HepG2 (cell line): ENCODE measurements around the gene FBXO28. TPM values are rescaled to one million over a fixed set of nuclear protein-coding genes. Genes with fewer than 3 reads are reported as not detected.

Source experiments
- ATAC-seq: fragments of 200-7000 bp; cut with Tn5 transposase; 3 replicates; pipeline ENCODE4 v1.9.1; 2020; ENCODE audit warnings: mild to moderate bottlenecking, moderate library complexity
- BruUV-seq: library from RNA; stranded (reverse); fragments of 400-500 nt; replicated peaks from 2 replicates; lab custom pipeline; 2021; lab: Mats Ljungman, UMichigan
- CTCF ChIA-PET: fragments of 300-600 bp; formaldehyde crosslinking; extraction: SDS; loops from one replicate; lab custom pipeline; 2021; ENCODE audit warnings: low total read pairs, inconsistent platforms, low intra/inter-chr PET ratio; lab: Yijun Ruan, JAX
- POLR2A ChIA-PET: fragments of 350-600 bp; sonication (Branson Sonifier 250); formaldehyde crosslinking; loops from one replicate; lab custom pipeline; 2020; ENCODE audit warnings: antibody characterized with exemption, inconsistent platforms; lab: Yijun Ruan, JAX
- DNase-seq: peaks from one replicate; pipeline ENCODE4 v3.0.0-alpha.2; 2015; ENCODE audit warnings: low spot score
- FAIRE-seq: peaks from 3 replicates; lab custom pipeline; 2011; peaks lifted over from hg19 to GRCh38; lab: Jason Lieb, UNC
- H2AFZ ChIP-seq: one replicate; pipeline ENCODE4 v1.6.1; 2011; ENCODE audit warnings: low read length, inconsistent platforms
- H3K27ac ChIP-seq: fragments of 300-600 bp; 3 replicates; pipeline ENCODE4 v1.8.0; 2011; ENCODE audit warnings: mixed run types, mild to moderate bottlenecking, mixed read lengths, low read length, inconsistent platforms; ENCODE audit not compliant: insufficient read depth; ENCODE audit errors: extremely low read length
- H3K27me3 ChIP-seq, 2 experiments: fragments of 200-600 bp in 1 of 2; 2 replicates in 1 of 2; 3 replicates in 1 of 2; pipeline versions ENCODE4 v1.6.0 to v1.8.0; 2011; ENCODE audit warnings: low read length in 2 of 2, mild to moderate bottlenecking in 2 of 2, moderate library complexity in 2 of 2, inconsistent platforms in 1 of 2; ENCODE audit not compliant: insufficient read depth in 2 of 2, control insufficient read depth in 1 of 2
- H3K36me3 ChIP-seq, 2 experiments: fragments of 200-600 bp in 1 of 2; replicated peaks in 1 of 2; 2 replicates in 1 of 2; 3 replicates in 1 of 2; pipeline versions ENCODE4 v1.5.1 to v1.8.0; 2011; ENCODE audit warnings: low read length in 2 of 2, inconsistent platforms in 1 of 2; ENCODE audit not compliant: insufficient read depth in 2 of 2, control insufficient read depth in 1 of 2
- H3K4me1 ChIP-seq: 2 replicates; pipeline ENCODE4 v1.5.1; 2012; ENCODE audit warnings: low read length, inconsistent platforms; ENCODE audit not compliant: insufficient read depth
- H3K4me2 ChIP-seq: 2 replicates; pipeline ENCODE4 v1.6.0; 2011; ENCODE audit warnings: low read depth, low read length, inconsistent platforms
- H3K4me3 ChIP-seq, 3 experiments: fragments of 200-600 bp in 1 of 3; sonication (generic), shearing (Covaris generic) in 1 of 3; replicated peaks in 1 of 3; 2 replicates each; pipeline ENCODE4 v1.5.1; 2011 to 2016; ENCODE audit warnings: low read length in 3 of 3, inconsistent platforms in 2 of 3, low read depth in 2 of 3, mild to moderate bottlenecking in 2 of 3, control low read depth in 1 of 3, mixed read lengths in 1 of 3; ENCODE audit not compliant: insufficient read depth in 1 of 3
- H3K79me2 ChIP-seq: one replicate; pipeline ENCODE4 v1.6.1; 2011; ENCODE audit warnings: low read length, inconsistent platforms; ENCODE audit not compliant: insufficient read depth
- H3K9ac ChIP-seq: 2 replicates; pipeline ENCODE4 v1.6.0; 2011; ENCODE audit warnings: mild to moderate bottlenecking, low read depth, low read length, inconsistent platforms; ENCODE audit not compliant: insufficient read depth
- H3K9me3 ChIP-seq: 2 replicates; pipeline ENCODE4 v1.5.1; 2012; ENCODE audit warnings: mild to moderate bottlenecking, low read length
- H4K20me1 ChIP-seq: 2 replicates; pipeline ENCODE4 v1.6.0; 2011; ENCODE audit warnings: inconsistent platforms, mild to moderate bottlenecking, low read length, moderate library complexity; ENCODE audit not compliant: insufficient read depth
- BRCA1 ChIP-seq: sonication (generic); formaldehyde crosslinking; IDR thresholded peaks from 2 replicates; pipeline ENCODE4 v1.4.0; 2020; ENCODE audit warnings: missing genetic modification reagents
- CENPT ChIP-seq: sonication (generic); formaldehyde crosslinking; IDR thresholded peaks from 2 replicates; pipeline ENCODE4 v1.8.0; 2022; ENCODE audit warnings: low read depth, mild to moderate bottlenecking, moderate library complexity, missing genetic modification reagents
- DDIT3 ChIP-seq: sonication (generic); formaldehyde crosslinking; IDR thresholded peaks from 2 replicates; pipeline ENCODE4 v1.4.0; 2020; ENCODE audit warnings: mild to moderate bottlenecking, missing genetic modification reagents
- ETV5 ChIP-seq: IDR thresholded peaks from 2 replicates; pipeline ENCODE4 v1.6.1; 2018; ENCODE audit warnings: missing biosample characterization, missing genetic modification reagents, inconsistent platforms, borderline replicate concordance
- JUNB ChIP-seq: sonication (generic); formaldehyde crosslinking; IDR thresholded peaks from 2 replicates; pipeline ENCODE4 v1.8.0; 2022; ENCODE audit warnings: missing genetic modification reagents, mild to moderate bottlenecking, borderline replicate concordance
- KDM3A ChIP-seq: IDR thresholded peaks from 2 replicates; pipeline ENCODE4 v1.6.1; 2018; ENCODE audit warnings: low read depth, missing compliant biosample characterization
- KLF16 ChIP-seq, 2 experiments: sonication (generic) in 1 of 2; formaldehyde crosslinking in 1 of 2; IDR thresholded peaks; 2 replicates each; pipeline versions ENCODE4 v1.6.1 to v1.8.0; 2016 to 2023; ENCODE audit warnings: missing genetic modification reagents in 2 of 2, missing compliant biosample characterization in 1 of 2
- MTA3 ChIP-seq: sonication (generic); formaldehyde crosslinking; IDR thresholded peaks from 2 replicates; pipeline ENCODE4 v1.4.0; 2020; ENCODE audit warnings: missing genetic modification reagents
- SIX4 ChIP-seq: sonication (generic); formaldehyde crosslinking; IDR thresholded peaks from 2 replicates; pipeline ENCODE4 v1.4.0; 2020; ENCODE audit warnings: missing genetic modification reagents
- WIZ ChIP-seq: sonication (generic); formaldehyde crosslinking; IDR thresholded peaks from 2 replicates; pipeline ENCODE4 v1.5.1; 2020; ENCODE audit warnings: mild to moderate bottlenecking, missing genetic modification reagents
- WGBS: methylation state at CpG from one replicate; pipeline ENCODE4 v1.1.6; 2017; ENCODE audit warnings: low lambda C conversion rate; 5-methylcytosine and 5-hydroxymethylcytosine counted together
- in situ Hi-C: cut with HindIII; loops from 2 replicates; pipeline ENCODE4 v1.10.0; 2017; ENCODE audit warnings: low pct_unique_long_range_greater_than_20kb; ENCODE audit not compliant: extremely low pct_ligation_motif_present
- intact Hi-C: fragments of 100-400 bp; cut with micrococcal nuclease; formaldehyde crosslinking; loops from one replicate; pipeline ENCODE4 v1.10.0; 2022; ENCODE audit not compliant: unreplicated experiment
- polyA plus RNA-seq, 8 experiments: library from polyadenylated mRNA; depleted of rRNA in 3 of 8; stranded (reverse) in 7 of 8; unstranded in 1 of 8; fragments of >200 nt; fragmentation: Illumina TruSeq in 4 of 8; extraction: Trizol in 4 of 8; gene quantifications; 2 replicates each; pipeline versions ENCODE4 v1.2.1 to v1.2.3, GENCODE V29; 2011 to 2016; ENCODE audit warnings: low read depth in 4 of 8, missing spikeins in 1 of 8, mixed read lengths in 1 of 8; ENCODE audit not compliant: insufficient read depth in 1 of 8
- total RNA-seq, 5 experiments: library from RNA; depleted of rRNA; stranded (reverse); fragments of >200 nt; fragmentation: Illumina TruSeq; extraction: Trizol; gene quantifications; 2 replicates each; pipeline ENCODE4 v1.2.3, GENCODE V29; 2016; ENCODE audit warnings: low read depth in 1 of 5

FBXO28 gene
- total and polyA plus RNA-seq, 2 of the 13 experiments (the other 11 are each of a cell fraction or from before 2014, with no cell fraction given): 8.5 to 29.1 TPM

DNA sequence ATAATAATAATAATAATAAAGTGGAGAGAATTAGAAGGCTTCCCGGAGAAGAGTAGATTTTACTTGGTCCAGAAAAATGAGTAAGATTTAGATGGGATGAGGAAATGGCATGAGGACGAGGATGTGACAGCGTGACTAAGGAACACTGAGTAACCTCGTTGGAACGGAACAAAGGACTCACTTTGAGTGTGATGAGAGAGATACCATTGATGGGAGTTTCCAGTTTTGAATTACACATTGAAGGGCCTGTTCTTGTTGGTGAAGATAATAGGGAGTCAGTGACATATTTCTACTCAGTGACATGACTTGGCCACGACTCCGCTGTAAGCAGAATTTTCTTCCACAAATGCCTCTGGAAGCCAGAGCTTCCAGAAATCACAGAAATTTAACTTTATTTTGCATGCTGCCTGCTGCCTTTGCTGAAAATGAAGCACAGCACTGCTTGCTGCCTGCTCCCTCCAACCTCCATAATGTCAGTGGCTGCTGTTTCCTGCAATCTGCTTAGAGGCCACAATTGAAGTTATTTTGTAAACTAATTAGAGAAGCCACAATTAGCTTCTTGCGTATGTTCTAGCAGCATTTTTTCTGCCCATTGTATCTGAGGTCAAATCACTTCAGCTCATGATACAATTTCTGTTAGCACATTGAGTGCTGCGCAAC, 33.7 kb upstream of the FBXO28 start:
- no peak overlapping the region for H3K4me2 ChIP-seq
- intact Hi-C loops: no loop called here
- no peak for TF ChIP-seq MTA3
- TF ChIP-seq KLF16 (CRISPR knock-in tag; IDR thresholded peaks at IDR 0.05): no peak
- TF ChIP-seq DDIT3: no peak
- no peak for TF ChIP-seq KDM3A (CRISPR knock-in tag)
- TF ChIP-seq ETV5 (CRISPR knock-in tag): no peak
- TF ChIP-seq WIZ (CRISPR knock-in tag): no peak
- no peak for TF ChIP-seq JUNB (CRISPR knock-in tag)
- no peak for TF ChIP-seq BRCA1 (CRISPR knock-in tag)
- TF ChIP-seq SIX4 (CRISPR knock-in tag): no peak
- TF ChIP-seq CENPT (CRISPR knock-in tag): no peak
- TF ChIP-seq, all 625 proteins: peak for 0
- 63% methylated on average over 9 of the region's 9 CpGs for WGBS
- Histone ChIP-seq H4K20me1 (no peaks in the 10 kb centered on the region), H3K4me1 (0 out of 2 replicates have a peak, but pooled peaks cover 4% of the 10 kb centered on the region), H3K9me3 (no peaks in the 10 kb centered on the region), H3K27ac (no peak overlapping the region), H2AFZ (no peak overlapping the region), H3K36me3 (no peaks in the 10 kb centered on the region), H3K4me3 (no peak overlapping the region), H3K79me2 (no peaks in the 10 kb centered on the region), H3K9ac (no peak overlapping the region), H3K27me3 (0 out of 5 replicates have a peak, but pooled peaks cover 2 to 5% of the 10 kb centered on the region in 2 experiments)
- DNase-seq (no peak), FAIRE-seq (no peak), ATAC-seq (no peak)
- in situ Hi-C loops: no loop called here
- ChIA-PET POLR2A (no interaction called here), CTCF (no interaction called here)
- no TSS peak for BruUV-seq
